GM18861 (cell line): ENCODE measurements around the gene YOD1.

Experiments
- ATAC-seq: cut with Tn5 transposase; IDR thresholded peaks from one replicate; pipeline ENCODE4 v1.9.1; 2021; ENCODE audit not compliant: unreplicated experiment

Gene YOD1

GRCh38 chr1:207028884-207029650 is 21.9 kb downstream of the YOD1 start:
- no peak for ATAC-seq

GRCh38 chr1:207027921-207028320 is 23.1 kb downstream of the YOD1 start:
- ATAC-seq = no peak

- no peak for ATAC-seq
Observed at GRCh38 chr1:207027206-207027777, 23.7 kb downstream of the YOD1 start.

- no peak for ATAC-seq
Observed at GRCh38 chr1:207026104-207026534, 24.9 kb downstream of the YOD1 start.

GRCh38 chr1:207025146-207025880 is 25.7 kb downstream of the YOD1 start:
- ATAC-seq = no peak

GRCh38 chr1:207024202-207025145 is 26.5 kb downstream of the YOD1 start:
- no peak for ATAC-seq

GRCh38 chr1:207022996-207023679 is 27.9 kb downstream of the YOD1 start:
- ATAC-seq = no peak

- ATAC-seq = no peak
Observed at GRCh38 chr1:207021876-207022596, 29.0 kb downstream of the YOD1 start.

GRCh38 chr1:207021139-207021861 is 29.7 kb downstream of the YOD1 start:
- ATAC-seq = no peak

- no peak for ATAC-seq
Observed at GRCh38 chr1:207020709-207021107, 30.3 kb downstream of the YOD1 start.

- no peak for ATAC-seq
Observed at GRCh38 chr1:207020065-207020708, 30.8 kb downstream of the YOD1 start.

- no peak for ATAC-seq
Observed at GRCh38 chr1:207019661-207020060, 31.3 kb downstream of the YOD1 start.

- ATAC-seq = no peak
Observed at GRCh38 chr1:207019161-207019560, 31.8 kb downstream of the YOD1 start.

GRCh38 chr1:207018707-207019106 is 32.3 kb downstream of the YOD1 start:
- no peak for ATAC-seq

- no peak for ATAC-seq
Observed at GRCh38 chr1:207017615-207018559, 33.1 kb downstream of the YOD1 start.

GRCh38 chr1:207015791-207016190 is 35.2 kb downstream of the YOD1 start:
- ATAC-seq = no peak

- no peak for ATAC-seq
Observed at GRCh38 chr1:207014728-207015127, 36.3 kb downstream of the YOD1 start.
